PC-3 (cell line): Measurements from ENCODE around the gene AMELY.
"Not testable (repeated sequence)": the region's sequence is repeated elsewhere in the genome, so short reads cannot be mapped to it uniquely, and the experiment has no call there.

ENCODE experiments used
- EZH2 ChIP-seq: fragments of 300-600 bp; sonication (generic); IDR thresholded peaks from one replicate; pipeline ENCODE4 v1.6.1; 2017; ENCODE audit warnings: antibody characterized with exemption, mild to moderate bottlenecking, low read length; ENCODE audit not compliant: unreplicated experiment
- EZH2phosphoT487 ChIP-seq: fragments of 300-600 bp; sonication (generic); IDR thresholded peaks from 2 replicates; pipeline ENCODE4 v1.6.1; 2018; ENCODE audit warnings: mild to moderate bottlenecking, antibody characterized with exemption, low read length, borderline replicate concordance
- TF ChIP-seq, protein P1 (sequence below): fragments of 300-600 bp; sonication (generic); conservative IDR thresholded peaks from 2 replicates; pipeline ENCODE4 v1.5.1; 2017; ENCODE audit warnings: antibody characterized with exemption, low read depth, mild to moderate bottlenecking, low read length

- TF ChIP-seq, protein P1, sequence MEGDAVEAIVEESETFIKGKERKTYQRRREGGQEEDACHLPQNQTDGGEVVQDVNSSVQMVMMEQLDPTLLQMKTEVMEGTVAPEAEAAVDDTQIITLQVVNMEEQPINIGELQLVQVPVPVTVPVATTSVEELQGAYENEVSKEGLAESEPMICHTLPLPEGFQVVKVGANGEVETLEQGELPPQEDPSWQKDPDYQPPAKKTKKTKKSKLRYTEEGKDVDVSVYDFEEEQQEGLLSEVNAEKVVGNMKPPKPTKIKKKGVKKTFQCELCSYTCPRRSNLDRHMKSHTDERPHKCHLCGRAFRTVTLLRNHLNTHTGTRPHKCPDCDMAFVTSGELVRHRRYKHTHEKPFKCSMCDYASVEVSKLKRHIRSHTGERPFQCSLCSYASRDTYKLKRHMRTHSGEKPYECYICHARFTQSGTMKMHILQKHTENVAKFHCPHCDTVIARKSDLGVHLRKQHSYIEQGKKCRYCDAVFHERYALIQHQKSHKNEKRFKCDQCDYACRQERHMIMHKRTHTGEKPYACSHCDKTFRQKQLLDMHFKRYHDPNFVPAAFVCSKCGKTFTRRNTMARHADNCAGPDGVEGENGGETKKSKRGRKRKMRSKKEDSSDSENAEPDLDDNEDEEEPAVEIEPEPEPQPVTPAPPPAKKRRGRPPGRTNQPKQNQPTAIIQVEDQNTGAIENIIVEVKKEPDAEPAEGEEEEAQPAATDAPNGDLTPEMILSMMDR: not testable (repeated sequence)
- TF ChIP-seq EZH2, EZH2phosphoT487: not testable (repeated sequence)
These were observed 9.4 kb downstream of the AMELY start for GRCh38 chrY:6902116-6902515.
